Naive thymus-derived CD4-positive, alpha-beta T cell (primary cell): Measurements from ENCODE around the gene ATCAY. TPM values are rescaled to one million over a fixed set of nuclear protein-coding genes. Genes with fewer than 3 reads are reported as not detected.
A peak's percentile ranks its signal among the peaks of the same experiment; 100 is the strongest.

ENCODE experiments used
- ATAC-seq: fragments of 150-1000 bp; cut with Tn5 transposase; 2 replicates; pipeline ENCODE4 v1.10.0; 2021; ENCODE audit warnings: mild to moderate bottlenecking, moderate library complexity
- CTCF ChIA-PET: fragments of 350-600 bp; sonication (Branson Sonifier 250); formaldehyde crosslinking; loops from one replicate; lab custom pipeline; 2021; ENCODE audit warnings: antibody characterized with exemption; lab: Charles Lee
- POLR2A ChIA-PET: fragments of 350-600 bp; sonication (Branson Sonifier 250); formaldehyde crosslinking; loops from one replicate; lab custom pipeline; 2021; ENCODE audit warnings: antibody characterized with exemption, inconsistent platforms; lab: Charles Lee
- DNase-seq, 9 donors: peaks; one replicate each; pipeline versions ENCODE4 v3.0.0 to v3.0.0-alpha.2; 2020 to 2022; ENCODE audit warnings: mixed read lengths in 1 of 9
- H3K27ac ChIP-seq: one replicate; pipeline ENCODE4 v1.7.0; 2013; ENCODE audit warnings: mild to moderate bottlenecking, low read depth, low read length, moderate library complexity
- H3K27me3 ChIP-seq, 2 donors: one replicate each; pipeline ENCODE4 v1.7.0; 2013; ENCODE audit warnings: low read length in 2 of 2, mild to moderate bottlenecking in 2 of 2, moderate library complexity in 2 of 2; ENCODE audit not compliant: control insufficient read depth in 2 of 2, insufficient read depth in 2 of 2
- H3K36me3 ChIP-seq, 3 experiments: 1 replicate in 2 of 3; 2 replicates in 1 of 3; pipeline ENCODE4 v1.7.0; 2013; ENCODE audit warnings: low read length in 3 of 3, mild to moderate bottlenecking in 3 of 3, moderate library complexity in 1 of 3; ENCODE audit not compliant: insufficient read depth in 3 of 3, control insufficient read depth in 2 of 3
- H3K4me1 ChIP-seq, 2 donors: one replicate each; pipeline ENCODE4 v1.7.0; 2013; ENCODE audit warnings: low read length in 2 of 2, mild to moderate bottlenecking in 2 of 2, moderate library complexity in 1 of 2; ENCODE audit not compliant: control insufficient read depth in 2 of 2, insufficient read depth in 2 of 2
- H3K4me3 ChIP-seq: 2 replicates; pipeline ENCODE4 v1.7.0; 2013; ENCODE audit warnings: mild to moderate bottlenecking, low read length
- H3K9me3 ChIP-seq, 3 experiments: 1 replicate in 2 of 3; 2 replicates in 1 of 3; pipeline ENCODE4 v1.7.0; 2013; ENCODE audit warnings: low read length in 3 of 3; ENCODE audit not compliant: control insufficient read depth in 2 of 3
- H3K27ac Mint-ChIP-seq, 9 donors: one replicate each; pipeline ENCODE4 v1.8.0; 2020 to 2022; ENCODE audit warnings: mixed read lengths in 9 of 9, mild to moderate bottlenecking in 8 of 9, moderate library complexity in 5 of 9, inconsistent platforms in 2 of 9
- H3K27me3 Mint-ChIP-seq, 5 donors: one replicate each; pipeline ENCODE4 v1.8.0; 2021 to 2022; ENCODE audit warnings: mixed read lengths in 5 of 5, mild to moderate bottlenecking in 1 of 5
- H3K36me3 Mint-ChIP-seq, 5 donors: one replicate each; pipeline ENCODE4 v1.8.0; 2020 to 2022; ENCODE audit warnings: mixed read lengths in 5 of 5, mild to moderate bottlenecking in 3 of 5, inconsistent platforms in 1 of 5
- H3K4me1 Mint-ChIP-seq, 7 donors: one replicate each; pipeline ENCODE4 v1.8.0; 2020 to 2022; ENCODE audit warnings: mixed read lengths in 7 of 7, mild to moderate bottlenecking in 3 of 7, inconsistent platforms in 1 of 7
- H3K4me3 Mint-ChIP-seq, 10 donors: one replicate each; pipeline ENCODE4 v1.8.0; 2020 to 2022; ENCODE audit warnings: mild to moderate bottlenecking in 10 of 10, mixed read lengths in 10 of 10, moderate library complexity in 6 of 10, inconsistent platforms in 2 of 10
- H3K9me3 Mint-ChIP-seq, 11 donors: one replicate each; pipeline ENCODE4 v1.8.0; 2020 to 2022; ENCODE audit warnings: mixed read lengths in 11 of 11, mild to moderate bottlenecking in 4 of 11, inconsistent platforms in 1 of 11, moderate library complexity in 1 of 11
- intact Hi-C, 2 donors: fragments of 100-400 bp; cut with micrococcal nuclease; formaldehyde crosslinking; loops; one replicate each; pipeline ENCODE4 v1.15.1; 2023
- polyA plus RNA-seq, 2 donors: library from polyadenylated mRNA; unstranded; fragments of 300-500 nt; fragmentation: Illumina TruSeq; gene quantifications; one replicate each; pipeline ENCODE4 v1.2.3, GENCODE V29; 2021
- total RNA-seq, 6 experiments: library from RNA in 5 of 6; stranded (reverse) in 5 of 6; gene quantifications; 1 replicate in 5 of 6; 2 replicates in 1 of 6; pipeline ENCODE4 v1.2.3 and lab custom pipeline; 2021 to 2026

ATCAY gene
- total and polyA plus RNA-seq, 7 experiments from 2014 or later = not detected

GRCh38 chr19:3897936-3898335 is 17.5 kb downstream of the ATCAY start:
- Mint-ChIP-seq H3K36me3 (peaks cover 0 to 4% (median 0%) of the 10 kb centered on the region in 5 donors), H3K27ac (no peak overlapping the region), H3K4me1 (peaks cover 0 to 8% (median 5%) of the 10 kb centered on the region in 7 donors), H3K27me3 (peaks cover 0 to 3% (median 0%) of the 10 kb centered on the region in 5 donors), H3K9me3 (peaks cover 0 to 10% (median 4%) of the 10 kb centered on the region in 11 donors), H3K4me3 (no peak overlapping the region)
- H3K36me3 ChIP-seq = no peaks in the 10 kb centered on the region
- ATAC-seq = no peak
- intact Hi-C loops = no loop called here
- no peak overlapping the region for H3K4me3 ChIP-seq
- no peaks in the 10 kb centered on the region for H3K27me3 ChIP-seq
- no peak overlapping the region for H3K27ac ChIP-seq
- CTCF ChIA-PET = no interaction called here
- DNase-seq = peak in 1 of 9 donors; percentile 5
- H3K9me3 ChIP-seq = peaks cover 0 to 7% (median 0%) of the 10 kb centered on the region in 3 experiments
- POLR2A ChIA-PET = no interaction called here
- no peaks in the 10 kb centered on the region for H3K4me1 ChIP-seq

- POLR2A ChIA-PET = no interaction called here
- Histone ChIP-seq H3K4me1 (no peaks in the 10 kb centered on the region), H3K36me3 (no peaks in the 10 kb centered on the region), H3K27ac (no peak overlapping the region), H3K4me3 (no peak overlapping the region), H3K27me3 (no peaks in the 10 kb centered on the region), H3K9me3 (peaks cover 0 to 7% (median 0%) of the 10 kb centered on the region in 3 experiments)
- Mint-ChIP-seq H3K27ac (no peak overlapping the region), H3K27me3 (peaks cover 0 to 3% (median 0%) of the 10 kb centered on the region in 5 donors), H3K9me3 (peaks cover 0 to 10% (median 4%) of the 10 kb centered on the region in 11 donors), H3K4me1 (peaks cover 0 to 8% (median 5%) of the 10 kb centered on the region in 7 donors), H3K36me3 (peaks cover 0 to 4% (median 0%) of the 10 kb centered on the region in 5 donors), H3K4me3 (no peak overlapping the region)
- no peak for ATAC-seq
- intact Hi-C loops = no loop called here
- CTCF ChIA-PET = no interaction called here
- DNase-seq = no peak
Observed at GRCh38 chr19:3898426-3898825, 17.9 kb downstream of the ATCAY start.

- no peak overlapping the region for H3K4me3 ChIP-seq
- intact Hi-C loops = no loop called here
- Mint-ChIP-seq H3K36me3 (peaks cover 0 to 4% (median 0%) of the 10 kb centered on the region in 5 donors), H3K4me3 (no peak overlapping the region), H3K27ac (no peak overlapping the region), H3K27me3 (no peaks in the 10 kb centered on the region), H3K4me1 (peaks cover 0 to 8% (median 5%) of the 10 kb centered on the region in 7 donors), H3K9me3 (peaks cover 0 to 10% (median 4%) of the 10 kb centered on the region in 11 donors)
- CTCF ChIA-PET = interaction anchor here (0.7 kb wide), 1 partner anchor 291 kb away, joined by 3 read pairs; no protein-coding TSS in a partner anchor
- POLR2A ChIA-PET = no interaction called here
- no peak overlapping the region for H3K27ac ChIP-seq
- no peak for DNase-seq
- peaks cover 0 to 7% (median 0%) of the 10 kb centered on the region in 3 experiments for H3K9me3 ChIP-seq
- no peak for ATAC-seq
- no peaks in the 10 kb centered on the region for H3K27me3 ChIP-seq
- H3K4me1 ChIP-seq = no peaks in the 10 kb centered on the region
- H3K36me3 ChIP-seq = no peaks in the 10 kb centered on the region
Observed at GRCh38 chr19:3899531-3900294, 19.2 kb downstream of the ATCAY start.

- Mint-ChIP-seq H3K27ac (no peak overlapping the region), H3K36me3 (peaks cover 0 to 4% (median 0%) of the 10 kb centered on the region in 5 donors), H3K4me3 (no peak overlapping the region), H3K9me3 (peaks cover 0 to 10% (median 4%) of the 10 kb centered on the region in 11 donors), H3K4me1 (peaks cover 0 to 8% (median 5%) of the 10 kb centered on the region in 7 donors), H3K27me3 (peaks cover 0 to 3% (median 0%) of the 10 kb centered on the region in 5 donors)
- Histone ChIP-seq H3K36me3 (no peaks in the 10 kb centered on the region), H3K4me3 (no peak overlapping the region), H3K27me3 (no peaks in the 10 kb centered on the region), H3K9me3 (peaks cover 0 to 7% (median 0%) of the 10 kb centered on the region in 3 experiments), H3K27ac (no peak overlapping the region), H3K4me1 (no peaks in the 10 kb centered on the region)
- intact Hi-C loops = no loop called here
- no peak for ATAC-seq
- no peak for DNase-seq
- CTCF ChIA-PET = no interaction called here
- POLR2A ChIA-PET = no interaction called here
Observed at GRCh38 chr19:3902317-3902973, 22.0 kb downstream of the ATCAY start.

DNA sequence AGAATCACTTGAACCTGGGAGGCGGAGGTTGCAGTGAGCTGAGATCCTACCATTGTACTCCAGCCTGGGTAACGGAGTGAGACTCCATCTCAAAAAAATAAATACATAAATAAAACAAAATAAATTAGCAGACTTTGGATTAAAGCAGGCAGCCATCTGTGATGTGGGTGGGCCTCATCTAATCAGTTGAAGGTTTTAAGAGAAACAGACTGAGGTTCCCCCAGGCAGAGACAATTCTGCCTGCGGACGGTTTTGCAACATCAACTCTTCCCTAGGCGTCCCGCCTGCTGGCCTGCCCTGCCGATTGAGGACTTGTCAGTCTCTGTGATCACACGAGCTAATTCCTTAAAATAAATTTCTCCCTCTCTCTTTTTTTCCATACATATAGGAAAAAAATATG is 23.7 kb downstream of the ATCAY start:
- Mint-ChIP-seq H3K36me3 (no peaks in the 10 kb centered on the region), H3K9me3 (peaks cover 0 to 2% (median 0%) of the 10 kb centered on the region in 11 donors), H3K27ac (no peak overlapping the region), H3K4me1 (peaks cover 0 to 1% (median 0%) of the 10 kb centered on the region in 7 donors), H3K4me3 (no peak overlapping the region), H3K27me3 (peaks cover 0 to 4% (median 0%) of the 10 kb centered on the region in 5 donors)
- H3K27me3 ChIP-seq = no peaks in the 10 kb centered on the region
- ChIA-PET POLR2A (no interaction called here), CTCF (no interaction called here)
- H3K27ac ChIP-seq = no peak overlapping the region
- no peaks in the 10 kb centered on the region for H3K36me3 ChIP-seq
- no peak overlapping the region for H3K4me3 ChIP-seq
- no peaks in the 10 kb centered on the region for H3K4me1 ChIP-seq
- DNase-seq (no peak), ATAC-seq (no peak)
- no peaks in the 10 kb centered on the region for H3K9me3 ChIP-seq
- intact Hi-C loops = no loop called here

DNA sequence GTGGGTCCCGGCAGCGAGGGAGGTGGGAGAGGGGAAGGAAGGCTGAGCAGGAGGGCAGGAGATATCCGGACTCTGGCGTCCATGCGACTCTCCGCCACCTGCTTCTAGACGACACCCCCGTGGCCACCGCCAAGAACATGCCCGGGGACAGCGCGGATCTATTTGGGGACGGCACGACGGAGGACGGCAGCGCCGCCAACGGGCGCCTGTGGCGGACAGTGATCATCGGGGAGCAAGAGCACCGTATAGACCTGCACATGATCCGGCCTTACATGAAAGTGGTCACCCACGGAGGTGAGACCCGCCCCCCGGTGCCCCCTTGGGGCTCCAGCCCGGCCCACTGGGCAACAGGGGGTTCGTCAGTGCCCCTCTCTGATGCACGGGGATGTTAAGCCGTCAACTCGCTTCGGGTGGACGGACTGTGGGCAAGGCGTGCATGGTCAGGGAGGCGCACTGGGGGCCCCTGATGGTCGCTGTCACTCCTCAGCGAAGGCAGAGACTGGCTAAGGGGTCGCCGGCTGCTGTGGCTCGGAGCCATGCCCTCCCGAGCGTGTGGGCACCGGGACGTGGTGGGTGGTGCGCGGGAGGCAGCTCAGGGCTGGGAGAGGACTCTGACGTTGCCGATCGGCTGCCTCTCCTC is 27.3 kb downstream of the ATCAY start:
- no peak overlapping the region for H3K27ac ChIP-seq
- H3K36me3 Mint-ChIP-seq = peaks cover 0 to 3% (median 0%) of the 10 kb centered on the region in 5 donors
- no peak for ATAC-seq
- H3K27ac Mint-ChIP-seq = no peak overlapping the region
- H3K9me3 ChIP-seq = peaks cover 0 to 7% (median 0%) of the 10 kb centered on the region in 3 experiments
- peaks cover 0 to 1% (median 0%) of the 10 kb centered on the region in 7 donors for H3K4me1 Mint-ChIP-seq
- H3K4me3 ChIP-seq = no peak overlapping the region
- CTCF ChIA-PET = no interaction called here
- H3K27me3 ChIP-seq = no peaks in the 10 kb centered on the region
- POLR2A ChIA-PET = interaction anchor here (0.6 kb wide), 1 partner anchor 332 kb away, joined by 4 read pairs; no protein-coding TSS in a partner anchor
- peaks cover 0 to 18% (median 4%) of the 10 kb centered on the region in 11 donors for H3K9me3 Mint-ChIP-seq
- intact Hi-C loops = no loop called here
- no peaks in the 10 kb centered on the region for H3K4me1 ChIP-seq
- DNase-seq = no peak
- peaks cover 0 to 4% (median 0%) of the 10 kb centered on the region in 5 donors for H3K27me3 Mint-ChIP-seq
- no peak overlapping the region for H3K4me3 Mint-ChIP-seq
- H3K36me3 ChIP-seq = no peaks in the 10 kb centered on the region
